Activated CD8-positive, alpha-beta memory T cell treated with anti-CD3 and anti-CD28 coated beads, Interleukin-2, amount 50 U/mL, for 48 hours (primary cell): Measurements from ENCODE around the gene MBNL1.
"Not testable (repeated sequence)": the region's sequence is repeated elsewhere in the genome, so short reads cannot be mapped to it uniquely, and the experiment has no call there.

Experiments
- DNase-seq: peaks from one replicate; pipeline ENCODE4 v3.0.0-alpha.2; 2020

MBNL1 gene

DNA sequence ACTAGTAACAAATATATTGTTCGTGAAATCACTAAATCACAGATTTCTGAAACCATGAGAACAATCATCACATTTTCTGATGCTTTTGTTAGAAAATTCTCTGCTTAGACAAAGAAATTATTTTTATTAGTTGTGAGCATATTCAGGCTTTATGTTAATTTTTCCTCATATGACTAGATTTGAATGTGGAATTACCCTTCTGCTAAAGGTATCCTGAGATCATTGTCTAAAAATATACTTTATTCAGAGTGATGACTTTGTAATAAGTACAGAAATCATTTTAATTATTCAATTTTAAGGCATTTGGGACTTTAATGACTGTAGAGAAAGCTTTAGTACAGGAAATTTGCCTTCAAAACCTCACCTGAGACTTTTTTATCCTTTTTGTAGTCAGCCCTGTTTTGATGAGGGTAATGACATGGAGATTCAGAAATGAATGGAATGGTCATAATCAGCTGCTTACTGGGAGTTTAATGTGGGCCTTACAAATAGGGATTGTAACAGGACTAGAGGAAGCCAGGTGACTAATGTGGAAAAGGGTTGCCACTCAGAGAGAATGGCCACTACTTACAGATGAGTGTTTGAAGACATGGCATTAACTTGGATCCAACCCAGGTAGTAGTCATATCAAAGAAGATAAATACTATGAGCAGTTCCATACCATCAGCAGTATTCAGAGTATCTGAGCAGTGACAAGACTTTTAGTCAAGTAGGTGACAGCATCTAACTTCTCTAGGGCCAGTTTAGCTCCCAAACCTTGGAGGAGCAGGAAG lies 148.3 kb downstream of the MBNL1 start:
- no peak for DNase-seq

DNA sequence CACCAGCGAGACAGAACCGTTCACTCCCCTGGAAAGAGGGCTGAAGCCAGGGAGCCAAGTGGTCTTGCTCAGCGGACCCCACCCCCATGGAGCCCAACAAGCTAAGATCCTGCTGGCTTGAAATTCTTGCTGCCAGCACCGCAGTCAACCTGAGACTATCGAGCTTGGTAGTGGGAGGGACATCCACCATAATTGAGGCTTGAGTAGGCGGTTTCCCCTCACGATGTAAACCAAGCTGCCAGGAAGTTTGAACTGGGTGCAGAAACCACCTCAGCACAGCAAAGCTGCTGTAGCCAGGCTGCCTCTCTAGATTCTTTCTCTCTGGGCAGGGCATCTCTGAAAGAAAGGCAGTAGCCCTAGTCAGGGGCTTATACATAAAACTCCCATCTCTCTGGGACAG lies 151.0 kb downstream of the MBNL1 start:
- DNase-seq = no peak

DNA sequence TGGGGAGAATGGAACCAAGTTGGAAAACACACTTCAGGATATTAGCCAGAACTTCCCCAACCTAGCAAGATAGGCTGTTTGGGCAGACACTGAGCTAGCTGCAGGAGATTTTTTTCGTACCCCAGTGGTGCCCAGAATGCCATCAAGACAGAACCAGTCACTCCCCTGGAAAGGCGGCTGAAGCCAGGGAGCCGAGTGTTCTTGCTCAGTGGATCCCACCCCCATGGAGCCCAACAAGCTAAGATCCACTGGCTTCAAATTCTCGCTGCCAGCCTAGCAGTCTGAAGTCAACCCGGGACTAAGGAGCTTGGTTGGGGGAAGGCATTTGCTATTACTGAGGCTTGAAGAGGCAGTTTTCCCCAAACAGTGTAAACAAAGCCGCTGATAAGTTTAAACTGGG lies 152.4 kb downstream of the MBNL1 start:
- DNase-seq = no peak

DNA sequence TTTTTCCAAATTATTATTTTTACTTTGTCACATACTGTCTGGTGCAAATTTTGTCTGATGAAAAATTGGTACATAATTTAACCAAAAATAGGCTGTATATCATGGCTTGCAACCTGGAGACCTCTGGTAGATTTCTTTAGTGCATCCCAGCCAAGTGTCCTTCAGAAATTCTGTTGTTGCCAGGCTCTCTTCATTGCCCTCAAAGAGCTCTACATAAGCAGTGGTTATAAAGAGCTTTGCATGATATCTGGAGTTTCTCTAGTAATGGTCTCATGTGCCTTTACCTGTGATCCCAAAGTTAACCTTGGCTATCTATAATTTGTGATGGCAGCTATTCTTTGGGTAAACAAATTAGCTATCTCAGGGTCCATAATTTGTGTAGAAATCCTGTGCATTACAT lies 157.7 kb downstream of the MBNL1 start:
- no peak for DNase-seq

DNA sequence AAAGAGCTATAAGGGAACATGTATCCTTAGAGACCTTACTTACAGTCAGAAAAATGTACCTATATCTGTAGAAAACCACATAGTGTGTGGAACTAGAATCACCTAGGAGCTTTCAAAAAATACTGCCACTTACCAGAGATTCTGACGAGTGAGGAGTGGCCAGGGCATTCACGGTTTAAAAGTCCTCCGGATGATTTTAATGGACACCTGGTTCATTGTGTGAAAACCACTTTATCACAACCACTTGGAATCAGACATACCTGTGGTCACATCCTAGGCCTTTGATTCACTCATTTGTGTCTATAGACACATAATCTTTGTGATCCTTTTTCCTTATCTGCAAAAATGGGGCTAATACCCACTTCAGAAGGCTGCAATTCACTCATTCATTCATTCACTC lies 159.8 kb downstream of the MBNL1 start:
- no peak for DNase-seq

DNA sequence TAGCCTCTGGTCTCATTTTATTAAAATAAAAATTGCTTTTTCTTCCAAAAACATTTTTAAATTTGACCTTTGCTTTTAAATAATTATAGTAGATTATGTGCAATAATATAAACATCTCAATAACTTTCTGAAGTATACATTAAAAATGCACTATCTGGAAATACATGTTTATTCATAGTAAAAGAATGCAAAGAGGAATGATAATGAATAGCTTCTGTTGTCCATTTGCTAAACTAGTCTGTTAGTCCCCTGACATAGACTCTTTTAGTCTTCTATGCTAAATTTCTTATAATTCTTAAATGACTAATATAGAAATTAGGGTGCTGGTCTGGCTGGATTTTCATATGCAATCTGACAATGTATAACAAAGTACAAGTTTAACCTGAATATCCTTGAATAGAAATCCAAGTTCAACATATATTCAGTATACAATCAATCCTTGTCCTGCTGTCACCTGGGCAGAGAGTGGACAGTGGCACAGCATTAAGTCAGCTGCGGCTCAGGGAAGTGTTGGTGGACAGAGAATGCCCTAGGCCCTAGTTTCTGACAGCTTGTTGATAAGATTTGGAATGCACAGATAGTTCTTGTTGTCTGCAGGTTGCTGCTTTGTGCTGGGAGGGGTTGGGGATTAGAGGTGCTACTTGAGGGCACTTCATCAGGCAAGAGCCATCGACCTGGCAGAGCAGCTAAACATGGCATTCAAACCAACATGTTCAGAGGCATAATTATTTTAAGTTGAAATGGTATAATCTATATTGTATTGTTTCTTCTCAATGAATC lies 161.7 kb downstream of the MBNL1 start:
- no peak for DNase-seq

DNA sequence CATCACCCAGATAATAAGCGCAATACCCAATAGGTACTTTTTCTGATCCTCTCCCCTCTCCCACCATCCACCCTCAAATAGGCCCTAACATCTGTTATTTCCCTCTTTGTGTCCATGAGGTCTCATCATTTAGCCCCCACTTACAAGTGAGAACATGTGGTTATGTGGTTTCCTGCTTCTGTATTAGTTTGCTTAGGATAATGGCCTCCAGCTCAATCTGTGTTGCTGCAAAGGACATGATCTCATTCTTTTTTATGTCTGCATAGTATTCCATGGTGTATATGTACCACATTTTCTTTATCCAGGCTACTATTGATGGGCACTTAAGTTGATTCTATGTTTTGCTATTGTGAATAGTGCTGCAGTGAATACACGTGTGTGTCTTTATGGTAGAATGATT lies 165.4 kb downstream of the MBNL1 start:
- DNase-seq = no peak

DNA sequence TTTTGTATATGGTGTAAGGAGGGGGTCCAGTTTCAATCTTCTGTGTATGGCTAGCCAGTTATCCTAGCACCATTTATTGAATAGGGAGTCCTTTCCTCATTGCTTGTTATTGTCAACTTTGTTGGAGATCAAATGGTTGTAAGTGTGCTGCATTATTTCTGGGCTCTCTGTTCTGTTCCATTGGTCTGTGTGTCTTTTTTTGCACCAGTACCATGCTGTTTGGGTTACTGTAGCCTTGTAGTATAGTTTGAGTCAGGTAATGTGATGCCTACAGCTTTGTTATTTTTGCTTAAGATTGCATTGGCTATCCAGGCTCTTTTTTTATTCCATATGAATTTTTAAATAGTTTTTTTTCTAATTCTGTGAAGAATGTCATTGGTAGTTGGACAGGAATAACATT lies 166.5 kb downstream of the MBNL1 start:
- not testable (repeated sequence) for DNase-seq

DNA sequence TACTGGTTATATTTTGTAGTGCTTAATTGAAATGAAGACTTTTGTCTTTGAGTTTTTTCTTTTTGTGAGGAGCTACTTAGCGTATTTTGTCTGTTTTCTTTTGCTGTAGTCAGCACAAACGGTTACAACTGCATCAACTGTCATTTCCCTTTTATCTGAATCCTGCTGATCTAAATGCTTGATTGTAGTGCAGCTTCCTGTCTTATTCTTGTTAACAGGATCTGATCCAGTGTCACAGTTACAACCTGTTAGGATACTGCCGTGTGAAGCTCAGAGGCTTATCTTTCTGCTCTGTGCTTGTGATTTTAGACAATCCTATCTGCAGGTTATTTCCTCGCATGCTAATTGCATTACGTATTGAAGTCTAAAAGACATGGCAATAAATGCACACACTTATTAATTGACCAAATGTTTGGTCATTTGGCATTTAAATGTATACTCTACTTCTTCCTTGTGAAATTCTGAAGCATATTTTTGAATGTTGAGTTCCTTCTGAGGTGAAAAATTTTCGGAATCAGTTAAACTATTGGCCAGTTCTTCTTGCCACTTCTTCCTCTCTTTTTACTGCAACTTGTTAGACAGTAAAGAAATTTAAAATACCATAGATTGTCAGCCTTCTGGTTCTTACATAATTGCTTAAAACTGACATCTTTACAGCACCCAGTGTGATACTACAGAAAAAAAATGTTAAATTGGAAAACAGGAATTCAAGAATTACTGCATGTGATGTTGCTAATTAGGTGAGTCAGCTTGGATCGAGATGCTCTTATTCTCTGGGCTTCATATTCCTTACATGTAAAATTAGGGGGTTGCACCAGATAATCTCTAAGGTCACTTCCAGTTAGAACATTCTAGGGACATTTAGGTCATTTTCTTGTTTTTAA lies 168.2 kb downstream of the MBNL1 start:
- no peak for DNase-seq

DNA sequence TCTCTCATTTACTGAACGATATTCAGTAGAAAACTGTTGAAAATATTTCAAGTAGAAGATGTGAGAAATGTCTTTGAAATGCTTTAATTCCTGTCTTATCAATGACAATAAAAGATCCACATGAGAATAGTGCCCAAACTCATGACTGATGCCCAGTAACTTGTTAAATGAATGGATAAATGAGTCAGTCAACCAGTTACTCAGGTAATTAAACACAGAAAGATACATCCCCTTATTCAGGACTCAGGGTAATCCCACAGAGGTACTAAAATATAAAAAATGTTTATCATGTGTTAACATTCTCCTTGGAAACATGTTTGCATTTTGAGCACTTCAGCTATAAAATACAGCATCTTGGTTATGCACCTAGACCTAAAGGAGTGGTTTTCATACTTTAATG lies 169.5 kb downstream of the MBNL1 start:
- DNase-seq = no peak

DNA sequence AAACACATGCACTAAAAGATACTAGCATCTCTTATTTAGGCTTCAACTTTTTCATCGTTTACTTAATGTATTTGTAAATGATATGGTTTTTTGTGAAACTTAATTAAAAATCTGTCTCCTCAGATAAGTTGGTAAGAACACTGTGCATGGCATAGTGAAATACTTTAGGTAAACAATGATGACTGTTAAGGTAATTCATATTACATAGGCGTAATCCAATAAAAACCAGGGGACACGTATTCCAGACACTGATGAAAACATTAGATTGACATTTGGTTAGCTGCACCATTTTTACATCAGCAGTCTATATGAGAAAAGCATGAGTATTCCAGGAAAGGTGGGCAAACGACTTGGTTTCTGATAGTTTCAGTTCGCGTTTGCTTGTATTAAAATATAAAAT lies 170.0 kb downstream of the MBNL1 start:
- no peak for DNase-seq

DNA sequence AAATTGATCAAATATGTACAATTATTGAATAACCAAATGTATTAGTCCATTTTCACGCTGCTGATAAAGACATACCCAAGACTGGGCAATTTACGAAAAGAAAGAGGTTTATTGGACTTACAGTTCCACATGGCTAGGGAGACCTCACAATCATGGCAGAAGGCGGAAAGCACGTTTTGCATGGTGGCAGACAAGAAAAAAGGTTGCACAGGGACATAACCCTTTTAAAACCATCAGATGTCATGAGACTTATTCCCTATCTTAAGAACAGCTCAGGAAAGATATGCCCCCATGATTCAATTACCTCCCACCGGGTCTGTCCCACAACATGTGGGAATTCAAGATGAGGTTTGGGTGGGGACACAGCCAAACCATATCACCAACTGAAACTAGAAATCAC lies 171.5 kb downstream of the MBNL1 start:
- DNase-seq = not testable (repeated sequence)

DNA sequence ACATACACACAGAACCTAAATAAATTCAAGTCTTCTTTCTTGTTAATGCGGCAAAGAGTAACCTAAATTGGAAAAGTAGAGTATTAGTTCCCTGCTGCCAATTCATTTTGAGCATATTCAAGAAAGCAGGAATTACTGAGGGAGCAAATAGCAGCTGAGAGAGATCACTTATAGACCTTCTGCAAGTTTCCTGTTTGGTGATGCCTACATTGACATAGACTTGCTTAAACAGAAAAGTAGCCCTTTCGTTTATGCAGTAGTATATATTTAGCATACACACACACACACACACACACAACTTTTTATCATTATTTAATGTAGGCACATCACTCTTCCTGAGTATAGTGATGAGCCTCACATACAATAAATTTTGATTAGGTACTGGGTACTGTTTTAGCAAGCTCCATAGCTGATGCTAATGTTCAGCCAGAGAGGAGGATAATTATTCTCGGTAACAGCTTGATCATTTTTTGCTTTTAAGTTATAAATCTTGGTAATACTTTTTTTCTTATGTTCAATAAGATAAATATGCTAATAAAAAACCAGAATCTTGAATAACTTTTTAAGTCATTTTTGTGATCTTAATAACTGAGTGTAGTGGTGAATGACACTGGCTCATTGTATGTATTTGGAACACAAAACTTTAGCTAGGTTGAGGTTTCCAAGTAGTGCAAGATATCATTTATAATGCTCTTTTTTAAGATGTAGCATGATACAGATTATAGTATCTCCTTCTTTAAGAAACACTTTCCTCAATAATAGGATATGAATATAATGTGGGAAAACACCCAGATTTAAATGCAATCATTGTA lies 174.7 kb downstream of the MBNL1 start:
- no peak for DNase-seq

DNA sequence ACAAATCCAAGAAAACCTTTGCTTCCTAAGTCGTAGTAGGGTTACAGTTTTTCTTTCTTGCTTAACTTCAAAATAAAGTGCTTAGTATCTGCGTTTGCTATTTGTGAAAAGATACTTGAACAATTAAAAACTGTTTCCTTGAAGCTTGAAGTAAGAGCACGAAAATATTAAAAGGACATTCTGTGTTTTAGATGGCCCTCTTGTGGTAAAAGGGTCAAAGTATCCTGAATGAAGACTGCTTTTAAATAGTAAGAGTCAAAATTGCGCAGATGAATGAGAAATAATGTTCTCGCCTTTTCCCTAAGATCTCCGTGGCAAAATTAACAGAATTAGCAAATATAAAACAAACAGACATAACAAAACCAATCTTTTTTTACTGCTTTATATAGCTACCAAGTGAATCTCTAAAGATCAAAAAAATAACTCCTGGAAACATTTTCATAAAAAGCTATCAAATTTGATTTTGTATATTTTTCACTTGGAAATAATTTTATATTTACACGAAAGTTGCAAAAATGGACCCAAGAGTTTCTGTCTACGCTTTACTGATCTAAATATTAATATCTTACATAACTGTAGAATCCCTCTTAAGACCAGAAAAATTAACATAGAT lies 175.4 kb downstream of the MBNL1 start:
- DNase-seq = no peak

DNA sequence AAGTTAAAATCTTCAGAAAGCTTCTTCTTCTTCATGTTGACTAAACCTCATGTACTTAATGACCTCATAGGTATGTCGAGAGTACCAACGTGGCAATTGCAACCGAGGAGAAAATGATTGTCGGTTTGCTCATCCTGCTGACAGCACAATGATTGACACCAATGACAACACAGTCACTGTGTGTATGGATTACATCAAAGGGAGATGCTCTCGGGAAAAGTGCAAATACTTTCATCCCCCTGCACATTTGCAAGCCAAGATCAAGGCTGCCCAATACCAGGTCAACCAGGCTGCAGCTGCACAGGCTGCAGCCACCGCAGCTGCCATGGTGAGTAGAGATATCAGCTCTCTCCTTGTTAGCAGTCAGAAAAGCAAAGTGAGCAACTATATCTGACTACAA lies 176.5 kb downstream of the MBNL1 start:
- DNase-seq = no peak

DNA sequence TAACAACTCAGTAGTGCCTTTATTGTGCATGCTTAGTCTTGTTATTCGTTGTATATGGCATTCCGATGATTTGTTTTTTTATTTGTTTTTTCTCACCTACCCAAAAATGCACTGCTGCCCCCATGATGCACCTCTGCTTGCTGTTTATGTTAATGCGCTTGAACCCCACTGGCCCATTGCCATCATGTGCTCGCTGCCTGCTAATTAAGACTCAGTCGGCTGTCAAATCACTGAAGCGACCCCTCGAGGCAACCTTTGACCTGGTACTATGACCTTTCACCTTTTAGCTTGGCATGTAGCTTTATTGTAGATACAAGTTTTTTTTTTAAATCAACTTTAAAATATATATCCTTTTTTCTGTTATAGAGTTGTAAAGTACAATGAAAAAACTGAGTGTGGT lies 177.8 kb downstream of the MBNL1 start:
- DNase-seq = no peak

DNA sequence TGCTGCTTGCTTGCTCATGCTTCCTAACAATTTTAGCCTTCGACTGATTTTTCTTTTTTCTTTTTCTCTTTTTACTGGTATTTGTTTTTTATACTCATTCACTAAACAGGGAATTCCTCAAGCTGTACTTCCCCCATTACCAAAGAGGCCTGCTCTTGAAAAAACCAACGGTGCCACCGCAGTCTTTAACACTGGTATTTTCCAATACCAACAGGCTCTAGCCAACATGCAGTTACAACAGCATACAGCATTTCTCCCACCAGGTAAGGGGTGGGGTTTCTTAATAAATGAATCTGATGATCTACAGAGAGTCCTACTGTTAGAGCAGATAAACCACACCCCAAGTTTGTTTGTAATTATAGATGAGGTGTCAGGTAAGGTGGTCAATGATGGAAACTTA lies 178.8 kb downstream of the MBNL1 start:
- DNase-seq = no peak

DNA sequence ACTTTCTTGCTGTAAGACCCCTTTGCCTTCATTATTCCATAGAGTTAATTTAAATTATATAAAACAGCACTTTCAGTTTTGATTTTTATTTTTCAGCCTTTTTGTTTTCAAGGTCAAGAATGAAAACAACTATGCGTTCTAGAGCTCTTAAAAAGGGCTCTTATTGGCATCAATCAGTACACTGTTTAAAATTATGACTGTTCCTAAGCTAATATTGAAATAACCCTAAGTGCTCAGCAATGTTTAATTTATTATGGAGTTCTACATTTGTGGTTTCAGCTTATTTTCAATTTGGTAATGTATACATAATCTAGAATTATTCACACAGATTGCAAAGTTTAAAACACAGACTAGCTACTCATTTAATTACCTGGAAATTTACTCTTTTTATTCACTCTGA lies 179.4 kb downstream of the MBNL1 start:
- DNase-seq = no peak

DNA sequence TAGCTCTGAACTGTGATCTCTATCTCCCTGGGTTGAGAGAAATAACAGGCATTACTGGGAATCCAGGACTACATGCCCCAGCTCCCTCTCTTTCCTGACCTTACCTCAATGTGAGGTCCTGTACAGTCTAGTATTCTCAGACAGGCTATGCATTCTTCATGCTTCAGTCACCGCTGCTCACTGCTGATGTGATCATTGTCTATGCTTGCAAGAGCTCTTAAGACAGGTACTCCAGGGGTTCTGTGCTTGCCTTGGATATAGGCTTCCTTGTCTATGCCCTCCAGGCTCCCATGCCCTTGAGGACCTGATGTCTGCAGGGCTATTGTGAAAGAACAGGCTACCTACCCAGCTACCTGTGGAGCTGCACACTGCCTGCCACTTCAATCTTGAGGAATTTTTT lies 183.6 kb downstream of the MBNL1 start:
- DNase-seq = no peak

DNA sequence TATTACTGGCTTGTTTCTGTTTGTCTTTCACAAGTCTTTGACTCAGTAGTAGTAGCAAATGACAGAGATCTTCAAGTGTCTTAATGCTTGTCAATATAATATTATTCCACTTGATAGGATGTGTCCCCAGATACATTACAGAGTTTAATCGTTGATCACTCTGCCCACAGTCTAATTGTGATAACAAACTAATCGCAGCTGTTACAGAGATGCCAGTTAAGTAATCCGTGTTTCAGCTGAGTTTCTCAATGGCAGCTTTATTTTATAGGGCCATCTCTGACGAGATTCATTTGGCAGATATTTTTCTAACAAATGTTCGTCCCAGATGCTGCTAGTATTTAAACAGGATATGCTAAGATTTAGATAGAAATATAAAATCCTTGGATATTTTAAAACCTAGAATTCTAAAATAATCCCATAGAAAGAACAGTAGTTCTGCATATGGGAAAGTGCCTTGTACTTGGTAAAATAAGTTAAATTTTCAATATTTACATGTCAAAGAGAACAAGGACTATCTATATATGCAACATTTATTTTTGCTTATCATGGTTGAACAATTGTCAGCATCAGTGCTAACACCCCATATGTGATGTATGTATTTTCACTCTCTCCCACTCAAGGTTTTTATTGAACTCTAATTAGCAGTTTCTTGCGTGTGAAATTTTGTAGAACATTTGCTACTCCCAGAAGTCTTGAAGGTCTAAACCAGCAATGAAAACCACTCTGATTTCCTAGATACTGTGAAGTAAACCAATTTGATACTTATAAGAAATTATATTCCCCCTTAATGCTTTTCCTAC lies 185.5 kb downstream of the MBNL1 start:
- DNase-seq = no peak

DNA sequence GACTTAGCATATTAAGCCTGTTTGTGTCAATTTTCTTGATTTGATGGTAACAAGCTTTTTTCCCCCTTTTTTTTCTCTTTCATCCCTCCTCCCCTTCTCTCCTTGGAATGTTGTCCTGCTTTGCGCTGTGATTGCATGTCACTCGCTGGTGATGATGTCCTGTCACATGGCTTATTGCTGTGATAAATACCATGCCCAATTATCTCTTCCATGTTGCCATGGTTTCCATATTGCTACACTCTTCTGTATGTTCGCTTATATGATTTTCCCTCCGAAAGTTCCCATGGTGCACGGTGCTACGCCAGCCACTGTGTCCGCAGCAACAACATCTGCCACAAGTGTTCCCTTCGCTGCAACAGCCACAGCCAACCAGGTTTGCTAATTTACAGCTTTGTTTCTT lies 187.3 kb downstream of the MBNL1 start:
- DNase-seq = no peak
